ENCODE results near the gene PILRA.

GRCh38 chr7:100443096-100443840 is 70.0 kb downstream of the PILRA start:
- no peak for TF ChIP-seq JUN (CRISPR knock-in tag; IDR thresholded peaks at IDR 0.05)
- TF ChIP-seq USF2 (CRISPR knock-in tag; IDR thresholded peaks at IDR 0.05): no peak
- no peak for TF ChIP-seq CTCF (IDR thresholded peaks at IDR 0.05)
- TF ChIP-seq SP1 (CRISPR knock-in tag; conservative IDR thresholded peaks at IDR 0.05): no peak
- no peak for TF ChIP-seq IRF1 (CRISPR knock-in tag; IDR thresholded peaks at IDR 0.05)
- no peak for TF ChIP-seq HMGXB4 (CRISPR knock-in tag; IDR thresholded peaks at IDR 0.05)
- no peak for TF ChIP-seq ZNF138 (CRISPR knock-in tag; conservative IDR thresholded peaks at IDR 0.05)
- TF ChIP-seq SMAD4 (CRISPR knock-in tag; IDR thresholded peaks at IDR 0.05): no peak

Data from WTC11 (cell line).